Measurements from ENCODE around the gene BAG1.

The BAG1 gene

DNA sequence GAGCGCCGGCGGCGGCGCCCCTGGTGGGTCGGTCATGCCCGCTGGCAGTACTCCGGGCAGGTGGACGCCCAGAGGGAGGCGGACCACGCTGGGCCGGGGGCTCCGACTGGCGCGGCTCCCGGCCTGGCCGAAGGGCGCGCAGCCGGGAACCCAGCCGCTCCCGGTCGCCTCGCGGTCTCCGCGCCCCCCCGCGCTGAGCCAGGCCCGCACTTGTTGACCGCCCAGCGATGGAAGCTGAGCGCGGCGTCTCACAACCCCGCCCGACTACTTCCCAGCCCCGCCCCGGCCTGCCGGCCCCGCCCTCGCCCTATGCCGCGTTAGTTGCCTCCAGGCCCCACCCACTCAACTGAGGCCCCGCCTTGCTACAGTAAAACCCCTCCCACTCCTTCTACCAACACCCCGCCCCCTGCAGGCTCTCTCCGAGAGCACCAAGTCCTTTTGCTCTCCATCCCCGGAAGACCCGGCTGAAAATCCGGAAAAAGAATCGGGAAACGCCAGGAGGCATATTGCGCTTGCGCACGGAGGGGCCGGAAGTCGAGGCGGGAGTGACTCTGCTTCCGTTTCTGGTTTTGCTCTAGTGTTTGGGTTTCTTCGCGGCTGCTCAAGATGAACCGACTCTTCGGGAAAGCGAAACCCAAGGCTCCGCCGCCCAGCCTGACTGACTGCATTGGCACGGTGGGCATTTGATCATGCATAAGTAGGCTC is at the start of gene BAG1, which contains the start of gene CHMP5:
TSS of gene BAG1 (minus strand) at position 236 of the 705 bp plus-strand sequence.
TSS of gene CHMP5 (plus strand) at position 577 of the 705 bp plus-strand sequence. CDS start at position 607, 30 bp downstream.
- peak; percentile 99 to 100 for DNase-seq

DNA sequence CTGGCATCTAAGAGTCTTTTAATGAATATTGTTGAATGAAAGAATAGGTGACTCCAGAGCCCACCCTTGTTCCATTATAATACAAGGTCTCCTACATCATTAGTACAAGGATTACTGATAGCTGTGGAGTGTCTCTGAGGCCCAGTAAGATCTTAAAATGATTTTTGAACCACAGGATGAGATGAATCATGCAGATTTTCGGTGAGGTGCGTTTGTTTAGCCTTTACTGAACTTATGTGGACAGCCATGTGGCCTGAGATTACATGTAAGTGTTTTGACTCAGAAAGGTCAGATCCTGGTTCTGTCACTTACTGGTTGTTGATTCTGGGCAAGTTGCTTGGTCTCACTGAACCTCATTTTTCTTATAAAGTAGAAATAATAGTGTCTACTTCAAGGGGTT is 47.4 kb upstream of the BAG1 start:
- no peak for DNase-seq

GRCh38 chr9:33310748-33311147 is 46.2 kb upstream of the BAG1 start:
- DNase-seq = no peak

DNA sequence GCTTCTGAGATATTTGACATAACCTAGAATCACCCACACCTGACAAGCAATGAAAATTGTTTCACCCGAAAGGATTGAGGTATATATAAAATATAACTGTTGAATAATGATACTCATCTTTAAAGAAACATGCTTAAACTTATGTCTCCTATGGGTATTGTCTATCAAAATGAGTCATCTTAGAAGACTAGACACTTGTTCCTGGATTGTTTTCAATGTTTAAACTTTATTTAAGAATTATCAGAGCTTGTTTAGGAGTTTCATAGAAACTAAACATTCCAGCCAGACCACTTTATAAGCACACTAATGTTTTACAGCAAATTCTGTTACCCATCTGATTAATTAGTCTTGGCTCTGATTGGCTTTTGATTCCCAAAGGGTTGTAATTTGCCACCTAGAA is 45.4 kb upstream of the BAG1 start:
- DNase-seq = no peak

- DNase-seq = no peak
Measured at GRCh38 chr9:33307067-33307466, 42.6 kb upstream of the BAG1 start.

- no peak for DNase-seq
Measured at GRCh38 chr9:33306037-33306436, 41.5 kb upstream of the BAG1 start.

- DNase-seq = no peak
Measured at GRCh38 chr9:33304362-33304761, 39.9 kb upstream of the BAG1 start.

DNA sequence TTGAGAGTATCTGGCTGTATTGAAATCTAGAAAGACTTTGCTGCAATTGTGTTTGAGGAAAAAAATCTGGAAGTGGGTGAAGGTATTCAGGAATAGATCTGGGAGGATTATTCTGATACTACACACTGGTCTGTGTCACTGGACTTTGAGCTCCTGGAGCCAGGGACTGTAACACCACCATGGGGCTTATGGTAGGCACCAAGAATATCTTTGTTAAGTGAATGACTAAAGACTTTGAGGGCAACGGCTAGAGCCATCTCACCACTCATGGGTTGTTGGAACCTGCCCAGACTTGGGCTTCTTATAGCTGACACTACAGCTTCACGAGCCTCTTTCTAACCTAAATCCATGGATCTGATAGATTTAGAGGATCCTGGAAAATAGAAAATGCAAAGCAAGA is 36.0 kb upstream of the BAG1 start:
- DNase-seq = no peak

DNA sequence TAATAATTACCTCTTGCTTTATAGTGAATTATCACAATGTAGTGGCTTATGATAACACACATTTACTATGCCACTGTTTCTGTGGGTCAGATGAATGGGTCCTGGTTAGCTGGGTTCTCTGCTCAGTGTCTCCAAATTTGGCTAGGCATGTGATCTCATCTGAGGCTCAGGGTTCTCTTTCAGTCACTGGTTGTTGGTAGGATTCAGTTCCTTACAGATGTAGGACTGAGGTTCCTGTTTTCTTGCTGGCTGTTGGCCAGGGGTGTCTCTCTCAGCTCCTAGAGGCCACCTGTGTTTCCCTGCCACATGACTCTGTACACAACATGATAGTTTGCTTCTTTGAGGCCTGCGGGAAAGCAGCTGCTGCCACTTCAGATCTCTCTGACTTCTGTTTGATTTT is 32.9 kb upstream of the BAG1 start:
- no peak for DNase-seq

DNA sequence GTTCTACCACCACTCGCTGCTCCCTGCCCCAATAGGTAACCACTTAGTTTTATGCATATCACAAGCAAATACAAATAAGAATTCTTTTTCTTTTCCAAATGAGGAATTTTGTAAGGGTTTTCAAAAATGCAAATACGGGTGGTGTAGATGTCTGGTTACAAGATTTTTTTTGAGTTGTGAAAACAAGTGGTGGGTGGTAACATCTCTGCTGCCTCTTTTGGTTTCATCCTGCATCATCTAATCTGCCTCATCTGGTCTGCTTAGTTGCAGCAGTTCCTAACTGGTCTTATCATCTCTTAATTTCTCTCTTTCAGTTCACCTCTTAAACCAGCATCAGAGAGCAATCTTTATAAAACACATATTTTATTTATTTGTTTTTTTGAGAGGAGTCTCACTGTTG is 31.1 kb upstream of the BAG1 start:
- DNase-seq = no peak

GRCh38 chr9:33294670-33295432 is 30.3 kb upstream of the BAG1 start:
- no peak for DNase-seq

- no peak for DNase-seq
Measured at GRCh38 chr9:33293782-33294181, 29.3 kb upstream of the BAG1 start.

DNA sequence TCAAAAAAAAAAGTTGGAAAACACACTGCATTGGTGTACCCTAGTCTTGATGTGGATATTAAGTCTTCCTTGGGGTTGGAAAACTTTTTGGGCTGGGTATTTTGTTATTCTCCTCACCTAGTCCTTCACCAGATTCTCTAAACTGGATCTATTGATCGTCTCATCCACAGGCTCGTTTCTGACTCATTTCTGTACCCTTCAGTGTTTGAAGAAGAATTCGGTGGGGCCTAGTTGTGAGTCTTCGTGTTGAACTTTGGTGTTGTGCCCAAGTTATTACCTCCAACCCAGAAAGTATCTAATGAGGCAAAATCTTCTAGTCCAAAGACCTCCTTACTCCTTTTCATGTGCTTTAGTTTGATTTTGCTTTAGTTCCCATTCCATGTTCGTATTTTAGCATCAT is 27.4 kb upstream of the BAG1 start:
- no peak for DNase-seq

DNA sequence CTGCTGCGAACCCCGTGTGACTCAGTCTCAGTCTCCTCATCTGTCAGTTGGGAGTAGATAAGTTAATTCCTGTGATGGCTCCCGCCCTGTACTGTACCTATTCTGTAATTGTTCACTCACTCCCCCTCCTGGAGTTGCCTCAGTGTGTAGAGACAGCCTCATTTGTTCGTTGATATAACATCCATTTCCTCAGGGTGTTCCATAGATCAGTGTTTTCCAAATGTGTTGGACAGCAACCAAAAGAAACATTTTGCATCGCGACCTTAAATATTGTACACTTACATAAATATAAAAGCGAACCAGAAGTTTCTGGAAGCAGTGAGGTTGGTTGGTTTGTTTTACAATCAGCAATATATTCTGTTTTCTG is 26.5 kb upstream of the BAG1 start:
- no peak for DNase-seq

DNA sequence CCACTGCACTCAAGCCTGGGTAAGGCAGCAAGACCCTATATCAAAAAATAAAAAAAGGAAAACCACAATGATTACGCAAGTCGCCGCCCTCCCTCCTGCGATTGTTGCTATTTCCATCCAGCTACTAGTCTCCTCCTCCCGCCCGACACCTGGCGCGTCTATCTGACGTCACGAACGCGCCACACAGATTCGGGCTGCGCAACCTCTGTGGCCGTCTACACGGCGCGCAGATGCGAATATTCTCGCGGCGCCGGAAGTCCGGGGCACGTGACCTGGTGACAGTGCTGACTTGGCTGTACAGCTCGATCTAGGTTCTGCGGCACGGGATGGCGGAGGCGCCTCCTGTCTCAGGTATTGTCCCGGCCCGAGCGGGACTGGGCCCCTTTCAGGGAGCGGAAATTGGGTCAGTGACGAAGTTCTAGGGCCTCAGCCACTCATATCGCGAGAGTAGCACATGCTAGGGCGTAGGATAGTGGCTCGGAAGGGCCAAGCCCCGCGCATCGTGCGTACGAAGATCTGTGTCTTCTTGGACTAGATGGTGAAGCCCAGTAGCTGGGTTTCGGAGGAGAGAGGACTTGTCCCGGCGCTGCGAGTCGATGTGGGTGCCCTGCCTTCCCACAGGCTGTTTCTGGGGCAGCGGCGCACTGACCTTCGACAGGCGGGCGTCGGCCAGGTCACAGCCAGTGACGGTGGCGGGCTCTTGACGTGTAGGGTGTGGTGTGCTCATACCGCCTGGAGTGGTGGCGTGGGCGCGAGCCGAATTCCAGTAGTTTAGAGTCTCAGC is 25.9 kb upstream of the BAG1 start, which contains the start of gene NFX1:
TSS of gene NFX1 (plus strand) at position 270 of the 784 bp plus-strand sequence. CDS start at position 327, 57 bp downstream.
- peak; percentile 94 to 97 for DNase-seq

GRCh38 chr9:33289936-33290246 is 25.4 kb upstream of the BAG1 start:
- DNase-seq = no peak

GRCh38 chr9:33289496-33289895 is 25.0 kb upstream of the BAG1 start:
- no peak for DNase-seq

GRCh38 chr9:33288828-33289483 is 24.4 kb upstream of the BAG1 start:
- DNase-seq = no peak

DNA sequence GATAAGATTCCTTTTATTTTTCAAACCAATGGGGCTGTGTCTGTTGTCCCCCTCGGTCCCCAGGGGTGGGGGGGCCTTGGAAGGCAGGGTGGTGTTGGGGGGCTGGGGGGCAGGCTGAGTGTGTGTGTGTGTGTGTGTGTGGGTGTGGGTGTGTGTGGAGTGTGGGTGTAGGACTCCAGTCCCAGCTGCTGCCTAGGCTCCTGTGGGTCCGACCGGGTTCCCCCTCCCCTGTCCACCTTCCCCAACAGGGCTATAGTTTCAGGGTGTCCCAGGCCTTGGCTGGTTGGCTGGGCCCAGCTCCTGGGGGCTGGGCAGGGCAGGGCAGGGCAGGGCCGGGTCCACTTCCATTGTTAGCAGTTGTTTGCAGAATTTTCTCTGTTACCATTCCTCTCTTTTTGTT is 23.7 kb upstream of the BAG1 start:
- no peak for DNase-seq

DNA sequence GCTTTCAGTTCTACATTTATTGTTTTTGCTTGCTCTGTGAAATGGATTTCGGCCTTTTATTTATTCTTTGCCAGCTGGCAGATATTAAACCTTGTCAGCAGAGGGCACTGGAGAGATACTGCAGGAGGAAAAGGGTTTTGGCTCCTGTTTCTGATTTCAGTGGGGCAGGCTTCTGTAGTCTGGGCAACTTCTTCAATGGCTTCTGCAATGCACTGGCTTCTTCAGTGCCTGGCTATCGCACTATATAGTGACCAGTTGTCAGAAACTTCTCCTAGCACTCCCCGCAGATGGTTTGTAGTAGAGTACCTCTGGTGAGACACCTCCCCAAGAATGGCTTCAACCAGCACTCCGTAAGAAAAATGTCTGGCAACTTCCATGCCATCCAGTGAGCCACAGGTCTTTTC is 22.6 kb upstream of the BAG1 start:
- DNase-seq = peak in 1 of 2 donors; percentile 38

GRCh38 chr9:33285502-33285901 is 21.0 kb upstream of the BAG1 start:
- no peak for DNase-seq

DNA sequence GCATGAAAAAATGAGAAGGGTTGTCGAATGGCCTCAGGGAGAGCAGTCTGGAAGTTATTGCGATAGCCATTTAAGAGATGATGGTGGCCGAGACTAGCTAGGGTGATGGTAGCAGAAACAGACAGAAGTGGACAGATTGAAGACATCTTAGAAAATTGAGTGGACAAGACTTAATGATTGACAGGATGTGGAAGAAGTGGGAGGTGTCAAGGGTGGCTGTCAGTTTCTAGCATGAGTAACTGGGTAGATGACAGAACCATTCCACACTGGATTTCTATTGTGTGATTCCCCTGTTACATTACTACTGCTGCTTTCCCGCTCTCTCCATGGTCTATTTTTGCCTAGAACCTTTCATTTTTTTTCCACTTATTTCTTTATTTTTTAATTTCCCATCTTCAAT is 13.0 kb upstream of the BAG1 start:
- no peak for DNase-seq

GRCh38 chr9:33273972-33274328 is 9.4 kb upstream of the BAG1 start:
- DNase-seq = no peak
